H1 (cell line): ENCODE measurements around the gene PROCR. TPM values are rescaled to one million over a fixed set of nuclear protein-coding genes. Genes with fewer than 3 reads are reported as not detected.

Source experiments
- CTCF ChIA-PET: fragments of 300-600 bp; sonication (Branson Sonifier 250); formaldehyde crosslinking; loops from one replicate; lab custom pipeline; 2021; ENCODE audit not compliant: partially characterized antibody; lab: Charles Lee
- POLR2A ChIA-PET: fragments of 300-600 bp; sonication (Branson Sonifier 250); formaldehyde crosslinking; loops from one replicate; lab custom pipeline; 2021; ENCODE audit warnings: inconsistent platforms; ENCODE audit not compliant: partially characterized antibody; lab: Charles Lee
- DNase-seq, 2 experiments: peaks; one replicate each; pipeline versions ENCODE4 v3.0.0 to v3.0.0-alpha.2; 2010 to 2022; ENCODE audit warnings: low spot score in 2 of 2, low read depth in 1 of 2, mixed read lengths in 1 of 2
- FAIRE-seq: peaks from 2 replicates; lab custom pipeline; 2011; peaks lifted over from hg19 to GRCh38; lab: Jason Lieb, UNC
- H2AFZ ChIP-seq: 2 replicates; pipeline ENCODE4 v1.8.1; 2012; ENCODE audit warnings: low read length, inconsistent platforms
- H2AK5ac ChIP-seq: 2 replicates; pipeline ENCODE4 v1.6.1; 2013; ENCODE audit warnings: low read depth, low read length
- H2BK120ac ChIP-seq: replicated peaks from 2 replicates; pipeline ENCODE3; 2013; ENCODE audit warnings: low read depth, low read length, inconsistent platforms
- H2BK12ac ChIP-seq: 2 replicates; pipeline ENCODE4 v1.6.1; 2013; ENCODE audit warnings: low read depth, low read length
- H2BK15ac ChIP-seq: 2 replicates; pipeline ENCODE4 v1.6.1; 2013; ENCODE audit warnings: low read length
- H2BK20ac ChIP-seq: 2 replicates; pipeline ENCODE4 v1.6.1; 2013; ENCODE audit warnings: low read length
- H2BK5ac ChIP-seq: 2 replicates; pipeline ENCODE4 v1.6.1; 2013; ENCODE audit warnings: low read depth, low read length
- H3K14ac ChIP-seq: 2 replicates; pipeline ENCODE4 v1.6.1; 2013; ENCODE audit warnings: inconsistent platforms; ENCODE audit not compliant: insufficient read length
- H3K18ac ChIP-seq: 2 replicates; pipeline ENCODE4 v1.6.1; 2013; ENCODE audit warnings: low read length; ENCODE audit errors: extremely low read depth
- H3K23ac ChIP-seq: 2 replicates; pipeline ENCODE4 v1.6.1; 2013; ENCODE audit warnings: inconsistent platforms; ENCODE audit not compliant: insufficient read length
- H3K23me2 ChIP-seq: 2 replicates; pipeline ENCODE4 v1.6.1; 2013; ENCODE audit warnings: low read depth, low read length
- H3K27ac ChIP-seq: 2 replicates; pipeline ENCODE4 v1.6.1; 2011; ENCODE audit warnings: low read depth, low read length, inconsistent platforms
- H3K27me3 ChIP-seq, 4 experiments: replicated peaks in 1 of 4; 1 replicate in 1 of 4; 2 replicates in 3 of 4; pipeline versions ENCODE4 v1.6.1 to v1.8.1; 2011 to 2013; ENCODE audit warnings: low read length in 3 of 4, mild to moderate bottlenecking in 3 of 4, inconsistent platforms in 2 of 4, mixed read lengths in 2 of 4, moderate library complexity in 1 of 4; ENCODE audit not compliant: control insufficient read depth in 3 of 4, insufficient read depth in 3 of 4; ENCODE audit errors: extremely low read depth in 1 of 4
- H3K36me3 ChIP-seq, 4 experiments: 2 replicates each; pipeline versions ENCODE4 v1.6.1 to v1.8.1; 2011 to 2013; ENCODE audit warnings: mild to moderate bottlenecking in 4 of 4, low read length in 3 of 4, moderate library complexity in 2 of 4, control low read depth in 1 of 4, inconsistent platforms in 1 of 4; ENCODE audit not compliant: insufficient read depth in 4 of 4, control insufficient read depth in 2 of 4
- H3K4ac ChIP-seq: replicated peaks from 2 replicates; pipeline ENCODE3; 2013; ENCODE audit warnings: low read length, low read depth, mixed read lengths, inconsistent platforms; ENCODE audit not compliant: insufficient read length
- H3K4me1 ChIP-seq, 4 experiments: replicated peaks in 1 of 4; 1 replicate in 1 of 4; 2 replicates in 3 of 4; pipeline versions ENCODE4 v1.6.1 to v1.8.1; 2011 to 2013; ENCODE audit warnings: low read length in 3 of 4, inconsistent platforms in 2 of 4, mixed read lengths in 1 of 4; ENCODE audit not compliant: insufficient read depth in 4 of 4, control insufficient read depth in 3 of 4
- H3K4me2 ChIP-seq, 2 experiments: 2 replicates each; pipeline versions ENCODE4 v1.6.1 to v1.8.1; 2011 to 2013; ENCODE audit warnings: low read depth in 2 of 2, low read length in 2 of 2, control low read depth in 1 of 2, inconsistent platforms in 1 of 2, mild to moderate bottlenecking in 1 of 2; ENCODE audit not compliant: insufficient read depth in 1 of 2
- H3K4me3 ChIP-seq, 4 experiments: fragments of 200-600, 300-600 bp in 1 of 4; sonication (generic), shearing (Covaris generic), sonication (Bioruptor Twin) in 1 of 4; 2 replicates each; pipeline versions ENCODE4 v1.5.1 to v1.8.1; 2011 to 2016; ENCODE audit warnings: low read length in 4 of 4, low read depth in 3 of 4, control low read depth in 2 of 4, inconsistent platforms in 2 of 4, mild to moderate bottlenecking in 2 of 4, mixed read lengths in 1 of 4, moderate library complexity in 1 of 4; ENCODE audit not compliant: insufficient read depth in 2 of 4; ENCODE audit errors: extremely low read depth in 1 of 4
- H3K56ac ChIP-seq: replicated peaks from 2 replicates; pipeline ENCODE3; 2013; ENCODE audit warnings: low read depth, mild to moderate bottlenecking, mixed read lengths, low read length, inconsistent platforms; ENCODE audit not compliant: insufficient read length
- H3K79me1 ChIP-seq: 2 replicates; pipeline ENCODE4 v1.6.1; 2013; ENCODE audit warnings: low read depth, low read length, control low read depth
- H3K79me2 ChIP-seq, 2 experiments: 2 replicates each; pipeline versions ENCODE4 v1.6.1 to v1.8.1; 2012 to 2013; ENCODE audit warnings: low read length in 2 of 2, mild to moderate bottlenecking in 2 of 2, inconsistent platforms in 1 of 2; ENCODE audit not compliant: insufficient read depth in 2 of 2, control insufficient read depth in 1 of 2
- H3K9ac ChIP-seq, 4 experiments: replicated peaks in 1 of 4; 1 replicate in 1 of 4; 2 replicates in 3 of 4; pipeline versions ENCODE4 v1.6.1 to v1.8.1; 2011 to 2013; ENCODE audit warnings: low read depth in 3 of 4, low read length in 3 of 4, control low read depth in 2 of 4, mild to moderate bottlenecking in 2 of 4, moderate library complexity in 2 of 4, inconsistent platforms in 1 of 4; ENCODE audit errors: extremely low read depth in 1 of 4
- H3K9me3 ChIP-seq, 2 experiments: 2 replicates each; pipeline versions ENCODE4 v1.6.1 to v1.8.1; 2012 to 2013; ENCODE audit warnings: mild to moderate bottlenecking in 2 of 2, moderate library complexity in 2 of 2, control low read depth in 1 of 2, inconsistent platforms in 1 of 2, low read depth in 1 of 2, low read length in 1 of 2, mixed read lengths in 1 of 2; ENCODE audit not compliant: insufficient read depth in 2 of 2
- H4K20me1 ChIP-seq, 2 experiments: replicated peaks in 1 of 2; 2 replicates each; pipeline versions ENCODE3 to v1.8.1; 2011 to 2013; ENCODE audit warnings: inconsistent platforms in 2 of 2, low read length in 2 of 2, mild to moderate bottlenecking in 1 of 2; ENCODE audit not compliant: insufficient read depth in 2 of 2, control insufficient read depth in 1 of 2
- H4K5ac ChIP-seq: 2 replicates; pipeline ENCODE4 v1.6.1; 2013; ENCODE audit warnings: low read length, low read depth, mixed read lengths, inconsistent platforms; ENCODE audit not compliant: insufficient read length
- H4K8ac ChIP-seq: 2 replicates; pipeline ENCODE4 v1.8.0; 2013; ENCODE audit warnings: mild to moderate bottlenecking, moderate library complexity, low read length, inconsistent platforms; ENCODE audit not compliant: insufficient read depth; ENCODE audit errors: extremely low read depth
- H4K91ac ChIP-seq: replicated peaks from 2 replicates; pipeline ENCODE3; 2013; ENCODE audit warnings: low read length, mixed read lengths, inconsistent platforms; ENCODE audit not compliant: insufficient read length
- BCL11A ChIP-seq, 2 experiments: IDR thresholded peaks; one replicate each; pipeline ENCODE4 v1.6.1; 2011; ENCODE audit warnings: low read depth in 2 of 2, low read length in 2 of 2, mild to moderate bottlenecking in 2 of 2
- BRCA1 ChIP-seq: IDR thresholded peaks from 2 replicates; pipeline ENCODE4 v1.6.1; 2012; ENCODE audit warnings: low read depth, low read length, improper control_type of control experiment
- HDAC6 ChIP-seq: IDR thresholded peaks from one replicate; pipeline ENCODE4 v1.7.1; 2012; ENCODE audit warnings: low read depth, mild to moderate bottlenecking, inconsistent platforms, low read length, moderate library complexity
- POLR2A ChIP-seq, 2 experiments: IDR thresholded peaks; 1 replicate in 1 of 2; 2 replicates in 1 of 2; pipeline ENCODE4 v1.6.1; 2011; ENCODE audit warnings: low read depth in 2 of 2, low read length in 2 of 2, mild to moderate bottlenecking in 2 of 2; ENCODE audit errors: control extremely low read depth in 1 of 2
- SIN3A ChIP-seq, 2 experiments: IDR thresholded peaks in 1 of 2; conservative IDR thresholded peaks in 1 of 2; 2 replicates each; pipeline ENCODE4 v1.6.1; 2011 to 2012; ENCODE audit warnings: low read length in 2 of 2, improper control_type of control experiment in 1 of 2, low read depth in 1 of 2, mild to moderate bottlenecking in 1 of 2
- SP4 ChIP-seq: IDR thresholded peaks from 2 replicates; pipeline ENCODE4 v1.6.1; 2012; ENCODE audit warnings: low read length, inconsistent platforms
- TCF12 ChIP-seq: IDR thresholded peaks from 2 replicates; pipeline ENCODE4 v1.6.1; 2011; ENCODE audit warnings: low read depth, mild to moderate bottlenecking, low read length
- WGBS, 2 experiments: shearing (Covaris generic) in 1 of 2; methylation state at CpG; one replicate each; pipeline versions ENCODE4 v1.1.6 to v1.1.7; 2013 to 2015; ENCODE audit warnings: low lambda C conversion rate in 2 of 2, mixed read lengths in 2 of 2, inconsistent platforms in 1 of 2, low coverage in 1 of 2, missing lambda C conversion rate in 1 of 2; ENCODE audit not compliant: insufficient replicate concordance in 2 of 2, insufficient coverage in 1 of 2, insufficient read length in 1 of 2; ENCODE audit errors: extremely low coverage in 1 of 2, missing lambda C conversion rate in 1 of 2; 5-methylcytosine and 5-hydroxymethylcytosine counted together
- polyA plus RNA-seq, 7 experiments: library from polyadenylated mRNA; depleted of rRNA in 3 of 7; stranded (reverse) in 5 of 7; unstranded in 2 of 7; fragments of >200 nt in 5 of 7; fragments of 200-250 nt in 2 of 7; gene quantifications; 1 replicate in 5 of 7; 2 replicates in 1 of 7; 4 replicates in 1 of 7; pipeline versions ENCODE4 v1.2.1 to v1.2.3, GENCODE V29; 2011 to 2013; ENCODE audit warnings: missing spikeins in 2 of 7, mixed read lengths in 2 of 7
- total RNA-seq: library from RNA; stranded (reverse); fragmentation: NEBNext Ultra II Directional; extraction: Animal tissue kit (Norgen Biotek cat#: 25700); gene quantifications from 2 replicates; pipeline ENCODE4 v1.2.1, GENCODE V29; 2021

The PROCR gene
- total and polyA plus RNA-seq, 2 of the 8 experiments (the other 6 are each of a cell fraction or from before 2014, with no cell fraction given), result 21.3 to 42.9 TPM

DNA sequence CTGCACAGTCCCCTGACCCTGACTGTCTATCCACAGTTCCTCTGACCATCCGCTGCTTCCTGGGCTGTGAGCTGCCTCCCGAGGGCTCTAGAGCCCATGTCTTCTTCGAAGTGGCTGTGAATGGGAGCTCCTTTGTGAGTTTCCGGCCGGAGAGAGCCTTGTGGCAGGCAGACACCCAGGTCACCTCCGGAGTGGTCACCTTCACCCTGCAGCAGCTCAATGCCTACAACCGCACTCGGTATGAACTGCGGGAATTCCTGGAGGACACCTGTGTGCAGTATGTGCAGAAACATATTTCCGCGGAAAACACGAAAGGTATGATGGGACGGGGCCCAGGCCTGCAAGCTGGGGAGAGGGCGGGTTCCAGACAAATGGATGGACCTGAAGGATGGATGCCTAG lies 4.3 kb downstream of the PROCR start:
- Histone ChIP-seq H2AFZ (no peak overlapping the region), H3K4me2 (no peak overlapping the region), H3K27ac (no peak overlapping the region), H2BK5ac (no peak overlapping the region), H2AK5ac (no peak overlapping the region), H4K20me1 (no peaks in the 10 kb centered on the region), H4K8ac (no peak overlapping the region; the same call in 1 of the 2 replicates), H3K4me3 (no peak overlapping the region), H3K4ac (no peak overlapping the region), H3K9ac (no peak overlapping the region), H2BK20ac (no peak overlapping the region), H3K56ac (no peak overlapping the region), H3K14ac (no peak overlapping the region), H3K27me3 (peaks cover 0 to 2% (median 0%) of the 10 kb centered on the region in 4 experiments; a peak in 2 of 7 replicates), H3K23me2 (peaks cover 6% of the 10 kb centered on the region; the same call in 1 of the 2 replicates), H3K23ac (no peak overlapping the region), H3K79me2 (no peaks in the 10 kb centered on the region), H3K4me1 (peaks cover 0 to 14% (median 8%) of the 10 kb centered on the region in 4 experiments; a peak in 6 of 7 replicates), H3K9me3 (no peaks in the 10 kb centered on the region), H2BK12ac (no peak overlapping the region), H2BK15ac (no peak overlapping the region), H3K79me1 (no peaks in the 10 kb centered on the region), H4K91ac (no peak overlapping the region), H3K18ac (no peak overlapping the region), H2BK120ac (no peak overlapping the region), H3K36me3 (no peaks in the 10 kb centered on the region), H4K5ac (no peak overlapping the region)
- FAIRE-seq (no peak), DNase-seq (no peak)
- no peak for TF ChIP-seq BRCA1
- no peak for TF ChIP-seq TCF12
- TF ChIP-seq POLR2A (IDR thresholded peaks at IDR 0.05; ENCODE audit: control extremely low read depth in 1 of 2, low read depth in 2 of 2, low read length in 2 of 2), result no peak
- TF ChIP-seq HDAC6, result no peak
- no peak for TF ChIP-seq SIN3A (conservative IDR thresholded peaks at IDR 0.05 in 1 of 2, IDR thresholded peaks at IDR 0.05 in 1 of 2; ENCODE audit: low read depth in 1 of 2, low read length in 2 of 2)
- TF ChIP-seq SP4, result no peak
- TF ChIP-seq BCL11A (IDR thresholded peaks at IDR 0.05; ENCODE audit: low read depth in 2 of 2, low read length in 2 of 2), result no peak
- ChIA-PET CTCF (interaction anchor here (0.6 to 1.3 kb wide), 5 partner anchors 10 to 87 kb away, joined by 3 to 4 read pairs (median 4); no protein-coding TSS in a partner anchor), POLR2A (interaction anchor here (0.7 to 1.6 kb wide), 2 partner anchors 88 to 103 kb away, joined by 3 read pairs; no protein-coding TSS in a partner anchor)
- WGBS, 2 experiments, result 91% methylated on average over 14 of the region's 14 CpGs; no CpG with 5 or more reads in 1 of the 2 experiments
